GM19328 (cell line): ENCODE results near the gene NDST4.
"Not testable (repeated sequence)": the region's sequence is repeated elsewhere in the genome, so short reads cannot be mapped to it uniquely, and the experiment has no call there.

Experiments
- ATAC-seq: cut with Tn5 transposase; IDR thresholded peaks from one replicate; pipeline ENCODE4 v1.9.1; 2021; ENCODE audit warnings: mild to moderate bottlenecking, moderate library complexity; ENCODE audit not compliant: unreplicated experiment

The NDST4 gene

GRCh38 chr4:115058533-115058932 is 54.9 kb downstream of the NDST4 start:
- no peak for ATAC-seq

- no peak for ATAC-seq
Observed at GRCh38 chr4:115054836-115055235, 58.6 kb downstream of the NDST4 start.

GRCh38 chr4:115053313-115053712 is 60.1 kb downstream of the NDST4 start:
- ATAC-seq = no peak

GRCh38 chr4:115042496-115042895 is 70.9 kb downstream of the NDST4 start:
- ATAC-seq = no peak

GRCh38 chr4:115030281-115030680 is 83.1 kb downstream of the NDST4 start:
- ATAC-seq = no peak

GRCh38 chr4:115028682-115029410 is 84.6 kb downstream of the NDST4 start:
- ATAC-seq = no peak

- no peak for ATAC-seq
Observed at GRCh38 chr4:114999880-115000279, 113.5 kb downstream of the NDST4 start.

- no peak for ATAC-seq
Observed at GRCh38 chr4:114998316-114998715, 115.1 kb downstream of the NDST4 start.

- ATAC-seq = no peak
Observed at GRCh38 chr4:114997576-114998247, 115.7 kb downstream of the NDST4 start.

GRCh38 chr4:114986133-114986532 is 127.3 kb downstream of the NDST4 start:
- no peak for ATAC-seq

GRCh38 chr4:114980932-114981708 is 132.3 kb downstream of the NDST4 start:
- ATAC-seq = no peak

- ATAC-seq = not testable (repeated sequence)
Observed at GRCh38 chr4:114980399-114980798, 133.0 kb downstream of the NDST4 start.

- no peak for ATAC-seq
Observed at GRCh38 chr4:114976901-114977300, 136.5 kb downstream of the NDST4 start.

- ATAC-seq = no peak
Observed at GRCh38 chr4:114964026-114964425, 149.4 kb downstream of the NDST4 start.

GRCh38 chr4:114945616-114946015 is 167.8 kb downstream of the NDST4 start:
- no peak for ATAC-seq

GRCh38 chr4:114941503-114941902 is 171.9 kb downstream of the NDST4 start:
- no peak for ATAC-seq

GRCh38 chr4:114927881-114928280 is 185.5 kb downstream of the NDST4 start:
- ATAC-seq = no peak

- no peak for ATAC-seq
Observed at GRCh38 chr4:114926583-114926982, 186.8 kb downstream of the NDST4 start.

- ATAC-seq = no peak
Observed at GRCh38 chr4:114924311-114924710, 189.1 kb downstream of the NDST4 start.

- ATAC-seq = no peak
Observed at GRCh38 chr4:114922592-114922933, 190.9 kb downstream of the NDST4 start.

GRCh38 chr4:114921790-114922591 is 191.4 kb downstream of the NDST4 start:
- ATAC-seq = no peak
